ENCODE data around the gene IFNA10. TPM values are rescaled to one million over a fixed set of nuclear protein-coding genes. Genes with fewer than 3 reads are reported as not detected.
"Not testable (repeated sequence)": the region's sequence is repeated elsewhere in the genome, so short reads cannot be mapped to it uniquely, and the experiment has no call there.

IFNA10 gene
- polyA plus RNA-seq, 3 donors, result not detected

DNA sequence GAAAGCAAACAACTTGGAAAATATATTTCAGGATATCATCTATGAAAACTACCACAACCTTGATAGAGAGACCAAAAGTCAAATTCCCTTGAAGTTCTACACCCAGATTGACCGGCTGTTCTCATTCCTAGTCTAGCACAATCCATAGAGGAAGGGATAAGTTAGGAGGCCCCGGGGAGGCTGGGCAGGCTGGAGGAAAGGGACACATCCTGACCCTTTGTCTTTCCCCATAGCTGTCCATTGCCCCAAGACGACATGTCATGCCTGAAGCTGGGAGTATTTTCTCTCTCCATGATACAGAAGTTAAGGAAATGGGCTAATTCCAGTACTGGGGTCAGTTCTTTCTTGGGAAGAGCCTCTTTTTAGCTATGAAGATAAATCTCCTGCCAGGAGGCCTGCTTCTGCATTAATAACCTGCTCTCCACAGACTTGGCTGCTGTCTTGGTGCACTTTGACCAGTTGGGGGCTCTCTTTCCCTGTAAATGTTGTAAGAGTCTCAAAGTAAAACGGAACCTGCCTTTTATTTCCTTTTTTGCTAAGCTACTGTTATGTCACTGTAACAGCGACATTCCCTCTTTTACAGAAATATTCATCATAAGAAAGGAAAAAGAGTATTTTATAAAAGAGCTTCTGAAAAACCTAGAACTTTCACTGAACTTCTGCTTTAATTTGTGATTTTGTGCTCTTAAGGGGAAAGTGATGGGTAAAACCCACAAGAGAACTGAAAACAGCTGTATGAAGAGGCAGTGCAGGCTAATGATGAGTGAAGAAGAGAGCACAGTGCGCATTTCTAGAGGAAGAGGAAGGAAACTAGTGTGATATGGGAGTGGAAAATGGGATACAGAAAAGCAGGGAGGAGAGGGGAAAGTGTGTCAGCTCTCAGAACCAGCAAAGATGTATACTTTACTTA lies 11.8 kb downstream of the IFNA10 start:
- DNase-seq (ENCODE audit: low read depth in 3 of 3, low spot score in 2 of 3), result not testable (repeated sequence)

DNA sequence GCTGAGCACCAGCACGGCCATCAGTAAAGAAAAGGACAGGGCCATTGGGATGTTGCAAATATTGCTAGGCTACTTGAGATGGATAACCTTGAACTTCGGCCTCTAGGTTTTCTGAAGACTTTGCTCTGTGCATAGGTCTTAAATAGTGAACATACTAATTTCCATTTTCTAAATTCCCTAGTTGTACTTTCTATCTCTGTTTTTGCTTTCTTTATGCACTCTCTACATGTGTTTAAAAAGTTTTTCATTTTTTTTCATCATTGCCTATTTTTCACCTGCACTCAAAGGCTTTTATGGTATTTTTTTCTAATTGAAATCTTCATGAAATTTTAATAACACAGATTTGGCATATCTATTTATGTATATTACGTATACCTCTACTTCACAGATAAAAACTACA lies 19.5 kb downstream of the IFNA10 start, which contains the start of gene IFNA4:
TSS of gene IFNA4 (minus strand) at position 101 of the 400 bp plus-strand sequence. CDS start at position 45, 56 bp downstream.
- not testable (repeated sequence) for DNase-seq (ENCODE audit: low read depth in 3 of 3, low spot score in 2 of 3)

DNA sequence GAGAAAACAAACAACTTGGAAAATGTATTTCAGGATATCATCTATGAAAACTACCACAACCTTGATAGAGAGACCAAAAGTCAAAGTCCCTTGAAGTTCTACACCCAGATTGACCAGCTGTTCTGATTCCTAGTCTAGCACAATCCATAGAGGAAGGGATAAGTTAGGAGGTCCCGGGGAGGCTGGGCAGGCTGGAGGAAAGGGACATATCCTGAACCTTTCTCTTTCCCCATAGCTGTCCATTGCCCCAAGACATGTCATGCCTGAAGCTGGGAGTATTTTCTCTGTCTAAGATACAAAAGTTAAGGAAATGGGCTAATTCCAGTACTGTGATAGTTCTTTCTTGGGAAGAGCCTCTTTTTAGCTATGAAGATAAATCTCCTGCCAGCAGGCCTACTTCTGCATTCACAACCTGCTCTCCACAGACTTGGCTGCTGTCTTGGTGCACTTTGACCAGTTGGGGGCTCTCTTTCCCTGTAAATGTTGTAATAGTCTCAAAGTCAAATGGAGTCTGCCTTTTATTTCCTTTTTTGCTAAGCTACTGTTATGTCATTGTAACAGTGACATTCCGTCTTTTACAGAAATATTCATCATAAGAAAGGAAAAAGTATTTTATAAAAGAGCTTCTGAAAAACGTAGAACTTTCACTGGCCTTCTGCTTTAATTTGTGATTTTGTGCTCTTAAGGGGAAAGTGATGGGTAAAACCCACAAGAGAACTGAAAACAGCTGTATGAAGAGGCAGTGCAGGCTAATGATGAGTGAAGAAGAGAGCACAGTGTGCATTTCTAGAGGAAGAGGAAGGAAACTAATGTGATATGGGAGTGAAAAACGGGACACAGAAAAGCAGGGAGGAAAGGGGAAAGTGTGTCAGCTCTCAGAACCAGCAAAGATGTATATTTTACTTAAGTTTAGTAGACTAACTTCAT lies 23.9 kb downstream of the IFNA10 start:
- not testable (repeated sequence) for DNase-seq (ENCODE audit: low read depth in 3 of 3, low spot score in 2 of 3)

DNA sequence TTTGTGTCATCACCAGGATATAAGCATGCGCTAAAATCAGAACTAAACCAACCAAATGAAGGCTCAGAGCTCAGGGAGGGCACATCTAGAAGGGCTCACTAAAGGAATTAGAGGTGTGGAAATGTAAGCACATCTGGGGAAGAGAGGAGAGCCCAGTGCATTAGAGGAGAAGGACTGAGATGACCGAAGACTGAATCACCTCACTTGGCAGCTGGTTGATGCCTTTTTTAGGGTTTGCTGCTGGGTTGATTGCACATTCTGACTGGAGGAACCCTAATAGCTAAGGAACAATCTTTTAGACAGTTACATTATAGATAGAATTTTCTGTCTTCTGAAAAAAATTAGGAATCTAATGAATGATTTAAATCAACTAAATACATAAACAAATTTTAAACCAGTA lies 32.3 kb downstream of the IFNA10 start:
- no peak for DNase-seq (ENCODE audit: low read depth in 3 of 3, low spot score in 2 of 3)

DNA sequence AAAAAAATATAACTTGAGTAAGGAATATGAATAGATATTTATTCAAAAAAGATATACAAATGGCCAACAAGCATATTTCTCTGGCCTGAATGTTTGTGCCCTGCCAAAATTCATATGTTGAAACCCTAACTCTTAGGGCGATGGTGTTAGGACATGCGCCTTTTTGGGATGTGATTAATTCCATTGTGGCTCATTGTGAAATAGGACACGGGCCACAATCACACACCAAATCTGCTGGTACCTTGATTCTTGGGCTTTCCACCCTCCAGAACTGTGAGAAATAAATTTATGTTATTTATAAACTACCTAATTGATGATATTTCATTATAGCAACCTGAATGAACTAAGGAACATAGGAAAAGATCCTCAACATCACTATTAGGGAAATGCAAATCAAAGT lies 34.8 kb downstream of the IFNA10 start:
- DNase-seq (ENCODE audit: low read depth in 3 of 3, low spot score in 2 of 3), result no peak

DNA sequence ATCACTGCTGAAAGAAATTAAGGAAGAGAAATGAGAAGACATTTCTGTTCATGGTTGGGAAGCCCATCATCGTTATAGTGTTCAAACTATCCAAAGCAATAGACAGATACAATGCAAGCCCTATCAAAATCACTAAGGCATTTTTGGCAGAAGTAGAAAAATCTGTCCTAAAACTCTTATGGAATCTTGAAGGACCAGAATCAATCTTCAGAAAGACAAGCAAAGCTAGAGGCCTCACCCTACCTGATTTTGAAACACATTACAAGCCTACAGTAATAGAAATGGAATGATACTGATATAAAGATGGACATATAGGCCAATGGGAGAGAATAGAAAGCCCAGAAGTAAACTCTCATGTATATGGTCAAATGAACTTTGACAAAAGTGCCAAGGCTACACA lies 35.6 kb downstream of the IFNA10 start:
- DNase-seq (ENCODE audit: low read depth in 3 of 3, low spot score in 2 of 3), result no peak

DNA sequence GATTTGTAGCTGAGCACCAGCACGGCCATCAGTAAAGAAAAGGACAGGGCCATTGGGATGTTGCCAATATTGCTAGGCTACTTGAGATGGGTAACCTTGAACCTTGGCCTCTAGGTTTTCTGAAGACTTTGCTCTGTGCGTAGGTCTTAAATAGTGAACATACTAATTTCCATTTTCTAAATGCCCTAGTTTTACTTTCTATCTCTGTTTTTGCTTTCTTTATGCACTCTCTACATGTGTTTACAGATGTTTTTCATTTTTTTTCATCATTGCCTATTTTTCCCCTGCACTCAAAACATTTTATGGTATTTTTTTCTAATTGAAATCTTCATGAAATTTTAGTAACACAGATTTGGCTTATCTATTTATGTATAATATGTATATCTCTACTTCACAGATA lies 40.4 kb downstream of the IFNA10 start, which contains the start of gene IFNA21:
TSS of gene IFNA21 (minus strand) at position 101 of the 400 bp plus-strand sequence. CDS start at position 53, 48 bp downstream.
- not testable (repeated sequence) for DNase-seq (ENCODE audit: low read depth in 3 of 3, low spot score in 2 of 3)

DNA sequence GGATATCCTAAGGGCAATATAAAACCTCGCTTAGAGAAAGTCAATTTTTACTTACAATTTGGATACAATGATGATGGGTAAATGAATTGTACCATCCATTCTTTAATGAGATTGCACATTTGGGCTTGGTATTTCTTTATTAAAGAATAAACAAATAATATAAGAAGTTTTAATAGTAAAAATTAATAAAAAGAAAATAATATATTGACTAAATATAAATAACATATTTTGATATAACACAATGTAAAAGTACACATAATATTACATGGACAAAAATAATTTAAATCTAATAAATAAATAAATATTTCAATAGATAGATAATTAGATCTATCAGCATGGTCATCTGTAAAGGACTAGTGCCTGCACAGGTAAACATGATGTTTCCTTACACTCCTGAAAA lies 41.4 kb downstream of the IFNA10 start:
- no peak for DNase-seq (ENCODE audit: low read depth in 3 of 3, low spot score in 2 of 3)

DNA sequence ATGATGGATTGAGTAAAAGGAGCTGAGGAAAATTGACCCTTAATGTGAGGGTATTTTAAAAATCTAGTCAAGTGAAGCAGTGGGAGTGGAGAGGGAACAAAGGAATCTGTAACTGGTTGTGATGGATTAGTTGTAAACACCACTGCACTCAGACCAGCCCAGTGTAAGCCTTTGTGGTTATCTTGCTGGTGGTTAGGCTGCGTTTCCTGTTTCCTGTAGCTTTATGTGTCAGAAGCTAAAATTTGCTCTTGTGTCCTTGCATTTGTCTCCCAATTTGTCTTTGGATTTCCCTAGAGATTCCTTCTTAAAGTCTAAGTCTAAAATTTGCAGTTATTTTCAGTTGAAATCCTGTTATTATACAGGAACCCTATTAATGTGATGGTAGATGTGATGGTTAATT lies 46.8 kb downstream of the IFNA10 start:
- no peak for DNase-seq (ENCODE audit: low read depth in 3 of 3, low spot score in 2 of 3)

Other genes starting within 250 kb of the IFNA10 start
- 1 to 10 TPM; 2.8 to 3.4 (median 3.1) TPM for gene HACD4, start 175.5 kb downstream of the IFNA10 start, polyA plus RNA-seq (ENCODE audit: insufficient read length in 3 of 3)
- not detected for gene IFNB1, start 129.2 kb downstream of the IFNA10 start, polyA plus RNA-seq (ENCODE audit: insufficient read length in 3 of 3)
- gene IFNW1, start 65.3 kb downstream of the IFNA10 start, polyA plus RNA-seq (ENCODE audit: insufficient read length in 3 of 3), result not detected
- gene IFNA21, start 40.5 kb downstream of the IFNA10 start, polyA plus RNA-seq (ENCODE audit: insufficient read length in 3 of 3), result not detected
- gene IFNA4, start 19.6 kb downstream of the IFNA10 start, polyA plus RNA-seq (ENCODE audit: insufficient read length in 3 of 3), result not detected
- not detected for gene IFNA7, start 4.9 kb downstream of the IFNA10 start, polyA plus RNA-seq (ENCODE audit: insufficient read length in 3 of 3)
- not detected for gene IFNA16, start 10.2 kb upstream of the IFNA10 start, polyA plus RNA-seq (ENCODE audit: insufficient read length in 3 of 3)
- gene IFNA17, start 21.1 kb upstream of the IFNA10 start, polyA plus RNA-seq (ENCODE audit: insufficient read length in 3 of 3), result not detected
- gene IFNA14, start 32.9 kb upstream of the IFNA10 start, polyA plus RNA-seq (ENCODE audit: insufficient read length in 3 of 3), result not detected
- not detected for gene IFNA5, start 98.2 kb upstream of the IFNA10 start, polyA plus RNA-seq (ENCODE audit: insufficient read length in 3 of 3)
- 10 to 100 TPM; 54.4 to 58.0 (median 57.5) TPM for gene KLHL9, start 128.3 kb upstream of the IFNA10 start, polyA plus RNA-seq (ENCODE audit: insufficient read length in 3 of 3)
- gene IFNA6, start 143.7 kb upstream of the IFNA10 start, polyA plus RNA-seq (ENCODE audit: insufficient read length in 3 of 3), result not detected
- gene IFNA13, start 160.9 kb upstream of the IFNA10 start, polyA plus RNA-seq (ENCODE audit: insufficient read length in 3 of 3), result not detected
- not detected for gene IFNA2, start 178.3 kb upstream of the IFNA10 start, polyA plus RNA-seq (ENCODE audit: insufficient read length in 3 of 3)
- gene IFNA8, start 202.0 kb upstream of the IFNA10 start, polyA plus RNA-seq (ENCODE audit: insufficient read length in 3 of 3), result not detected
- not detected for gene IFNA1, start 233.3 kb upstream of the IFNA10 start, polyA plus RNA-seq (ENCODE audit: insufficient read length in 3 of 3)